Measurements from ENCODE around the gene NPC2. TPM values are rescaled to one million over a fixed set of nuclear protein-coding genes. Genes with fewer than 3 reads are reported as not detected.

NPC2 gene
- total and polyA plus RNA-seq, 11 donors = 69.4 to 374 (median 135) TPM

DNA sequence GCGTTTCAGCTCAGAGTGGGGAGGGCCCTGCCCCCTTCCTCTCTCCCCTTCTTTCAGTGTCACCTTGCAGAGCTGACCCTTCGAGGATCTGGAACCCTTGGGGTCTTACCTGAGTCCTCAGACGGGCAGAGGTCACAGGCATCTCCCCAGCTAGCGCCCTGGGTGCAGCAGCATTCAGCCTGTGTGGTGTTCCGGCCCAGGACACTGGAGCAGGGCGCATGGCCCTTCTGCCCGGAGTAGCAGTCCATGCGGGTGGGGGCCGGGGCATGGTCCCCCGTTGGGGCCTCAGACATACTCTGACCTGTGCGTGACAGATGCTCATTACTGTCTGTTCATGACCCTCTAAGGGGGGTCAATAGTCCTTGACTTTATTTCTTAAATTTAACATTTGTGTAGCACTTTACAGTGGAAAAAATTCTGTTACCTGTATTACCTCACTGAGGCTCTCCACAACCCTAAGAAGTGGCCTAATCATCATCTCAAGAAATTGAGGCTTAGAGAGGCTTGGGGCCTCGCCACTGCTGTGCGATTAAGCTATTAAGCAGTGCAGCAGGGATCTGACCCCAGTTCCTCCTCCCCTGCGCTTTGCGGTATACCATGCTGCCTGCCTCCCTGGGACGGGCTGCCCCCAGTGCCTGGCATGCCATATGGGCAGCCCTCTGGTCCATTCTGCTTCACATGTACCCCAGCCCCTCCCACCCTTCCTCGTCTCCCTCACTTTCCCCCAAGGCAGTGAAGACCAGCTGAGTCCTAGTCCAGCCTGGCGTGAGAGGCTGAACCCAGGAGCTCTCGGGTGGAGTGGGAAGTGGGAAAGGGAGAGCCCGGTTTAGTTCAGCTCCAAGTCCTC, 12.0 kb upstream of the NPC2 start:
- WGBS, 4 donors = 84 to 94% (median 92%) methylated on average over 20 of the region's 20 CpGs
- DNase-seq (peak in 1 of 5 donors; percentile 43), ATAC-seq (no peak)
- Histone ChIP-seq H3K9me3 (no peaks in the 10 kb centered on the region), H3K27ac (no peak overlapping the region), H3K27me3 (no peaks in the 10 kb centered on the region), H3K4me1 (peaks cover 0 to 8% (median 0%) of the 10 kb centered on the region in 12 donors), H3K36me3 (peaks cover 0 to 84% (median 11%) of the 10 kb centered on the region in 9 donors), H3K4me3 (no peak overlapping the region)
- TF ChIP-seq, protein P1, sequence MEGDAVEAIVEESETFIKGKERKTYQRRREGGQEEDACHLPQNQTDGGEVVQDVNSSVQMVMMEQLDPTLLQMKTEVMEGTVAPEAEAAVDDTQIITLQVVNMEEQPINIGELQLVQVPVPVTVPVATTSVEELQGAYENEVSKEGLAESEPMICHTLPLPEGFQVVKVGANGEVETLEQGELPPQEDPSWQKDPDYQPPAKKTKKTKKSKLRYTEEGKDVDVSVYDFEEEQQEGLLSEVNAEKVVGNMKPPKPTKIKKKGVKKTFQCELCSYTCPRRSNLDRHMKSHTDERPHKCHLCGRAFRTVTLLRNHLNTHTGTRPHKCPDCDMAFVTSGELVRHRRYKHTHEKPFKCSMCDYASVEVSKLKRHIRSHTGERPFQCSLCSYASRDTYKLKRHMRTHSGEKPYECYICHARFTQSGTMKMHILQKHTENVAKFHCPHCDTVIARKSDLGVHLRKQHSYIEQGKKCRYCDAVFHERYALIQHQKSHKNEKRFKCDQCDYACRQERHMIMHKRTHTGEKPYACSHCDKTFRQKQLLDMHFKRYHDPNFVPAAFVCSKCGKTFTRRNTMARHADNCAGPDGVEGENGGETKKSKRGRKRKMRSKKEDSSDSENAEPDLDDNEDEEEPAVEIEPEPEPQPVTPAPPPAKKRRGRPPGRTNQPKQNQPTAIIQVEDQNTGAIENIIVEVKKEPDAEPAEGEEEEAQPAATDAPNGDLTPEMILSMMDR (IDR thresholded peaks at IDR 0.05) = no peak
- no peak for TF ChIP-seq POLR2A (IDR thresholded peaks at IDR 0.05)
- intact Hi-C loops (cut with DNase I) = loop anchor here in 7 of 10 donors (5.0 to 10.0 kb wide), 3 partner anchors 97 to 300 kb away; partner anchors contain the start of gene LTBP2 (in 6 of the 7)

DNA sequence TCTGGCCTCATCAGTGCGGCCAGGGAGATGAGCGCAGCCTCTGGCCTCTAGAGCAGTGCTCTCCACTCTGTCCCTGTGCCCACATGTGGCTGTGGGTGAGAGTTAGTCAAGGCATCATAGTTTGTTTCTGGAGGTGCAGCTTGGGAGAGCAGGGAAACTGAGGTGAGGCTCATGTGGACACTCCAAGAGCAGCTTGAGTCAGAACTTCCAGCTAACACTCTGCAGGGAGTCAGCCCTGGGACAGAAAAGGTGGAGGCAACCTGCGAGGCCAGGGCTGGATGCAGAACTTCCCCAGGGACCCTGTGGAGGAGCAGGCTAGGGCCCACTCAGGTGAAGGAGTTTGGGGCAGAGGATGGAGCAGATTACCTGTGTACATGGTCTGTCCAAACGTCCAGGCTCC, 11.3 kb upstream of the NPC2 start:
- H3K9me3 ChIP-seq = no peaks in the 10 kb centered on the region
- ATAC-seq = no peak
- TF ChIP-seq, protein P1 (IDR thresholded peaks at IDR 0.05) = no peak
- 83 to 93% (median 88%) methylated on average over 3 to 4 of the region's 4 CpGs for WGBS, 4 donors
- peaks cover 0 to 8% (median 0%) of the 10 kb centered on the region in 12 donors for H3K4me1 ChIP-seq
- intact Hi-C loops (cut with DNase I) = loop anchor here in 7 of 10 donors (5.0 to 10.0 kb wide), 3 partner anchors 98 to 300 kb away; partner anchors contain the start of gene LTBP2 (in 6 of the 7)
- no peak for DNase-seq
- no peak overlapping the region for H3K27ac ChIP-seq
- no peak overlapping the region for H3K4me3 ChIP-seq
- peaks cover 0 to 88% (median 14%) of the 10 kb centered on the region in 9 donors for H3K36me3 ChIP-seq
- no peaks in the 10 kb centered on the region for H3K27me3 ChIP-seq

DNA sequence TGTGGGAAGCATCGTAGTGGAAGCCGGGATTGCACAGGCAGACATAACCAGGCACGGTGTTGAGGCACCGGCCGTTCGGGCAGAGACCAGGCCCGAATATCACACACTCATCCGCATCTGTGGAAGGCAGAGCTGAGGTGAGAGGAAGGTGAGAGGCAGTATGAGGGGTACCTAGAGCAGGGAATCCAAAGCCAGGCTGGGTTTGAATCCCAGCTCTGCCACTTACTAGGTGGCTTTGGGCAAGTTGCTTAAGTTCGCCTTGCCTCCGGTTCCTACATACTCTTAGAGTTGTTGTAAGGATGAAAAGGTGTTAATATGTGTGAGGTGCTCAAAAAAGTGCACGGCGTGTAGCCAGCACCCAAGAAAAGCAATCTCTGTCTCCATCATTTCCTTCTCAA, 10.8 kb upstream of the NPC2 start:
- ATAC-seq (no peak), DNase-seq (no peak)
- intact Hi-C loops (cut with DNase I) = loop anchor here in 7 of 10 donors (5.0 to 10.0 kb wide), 3 partner anchors 98 to 301 kb away; partner anchors contain the start of gene LTBP2 (in 6 of the 7)
- peaks cover 0 to 8% (median 0%) of the 10 kb centered on the region in 12 donors for H3K4me1 ChIP-seq
- H3K4me3 ChIP-seq = no peak overlapping the region
- H3K27ac ChIP-seq = no peak overlapping the region
- H3K27me3 ChIP-seq = no peaks in the 10 kb centered on the region
- peaks cover 0 to 83% (median 18%) of the 10 kb centered on the region in 9 donors for H3K36me3 ChIP-seq
- no peak for TF ChIP-seq POLR2A (IDR thresholded peaks at IDR 0.05)
- TF ChIP-seq, protein P1 (IDR thresholded peaks at IDR 0.05) = no peak
- 93 to 97% (median 95%) methylated on average over 12 of the region's 12 CpGs for WGBS, 4 donors
- no peaks in the 10 kb centered on the region for H3K9me3 ChIP-seq

DNA sequence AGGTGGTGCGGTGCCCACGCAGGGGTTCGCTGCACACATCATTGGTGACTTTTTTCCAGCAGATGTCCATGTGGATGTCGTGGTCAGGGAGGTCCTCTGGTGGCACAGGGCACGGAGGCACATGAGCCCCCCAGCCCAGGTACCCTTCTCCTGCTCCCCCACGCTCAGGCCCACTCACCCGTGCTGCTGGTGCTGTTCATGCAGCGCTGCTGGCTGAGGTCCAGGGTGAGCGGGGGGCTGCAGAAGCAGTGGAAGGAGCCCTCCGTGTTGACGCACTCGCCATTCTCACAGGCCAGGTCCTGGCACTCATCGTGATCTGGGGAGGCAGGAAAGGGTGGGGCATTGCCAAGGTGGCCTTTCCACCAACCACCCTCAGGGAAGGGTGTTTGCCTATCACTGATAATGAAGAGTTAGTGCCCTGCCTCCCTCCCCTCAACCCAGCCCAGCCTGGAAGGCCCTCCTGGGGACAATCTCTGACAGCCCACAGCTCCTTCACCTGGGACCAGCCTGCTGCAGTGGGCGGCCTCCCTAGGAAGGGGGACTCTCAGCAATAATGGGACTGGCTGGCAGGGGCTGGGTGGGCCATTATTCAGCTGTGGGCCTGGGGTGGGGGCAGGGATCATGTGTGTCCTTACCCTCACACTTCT, 10.3 kb upstream of the NPC2 start:
- intact Hi-C loops (cut with DNase I) = loop anchor here in 7 of 10 donors (5.0 to 10.0 kb wide), 3 partner anchors 99 to 301 kb away; partner anchors contain the start of gene LTBP2 (in 6 of the 7)
- Histone ChIP-seq H3K9me3 (no peaks in the 10 kb centered on the region), H3K36me3 (peaks cover 0 to 79% (median 24%) of the 10 kb centered on the region in 9 donors), H3K27ac (no peak overlapping the region), H3K4me3 (no peak overlapping the region), H3K27me3 (no peaks in the 10 kb centered on the region), H3K4me1 (peaks cover 0 to 8% (median 0%) of the 10 kb centered on the region in 12 donors)
- WGBS, 4 donors = 85 to 89% (median 87%) methylated on average over 8 to 14 of the region's 14 CpGs
- ATAC-seq (no peak), DNase-seq (peak in 1 of 5 donors; percentile 56)
- no peak for TF ChIP-seq POLR2A (IDR thresholded peaks at IDR 0.05)
- TF ChIP-seq, protein P1 (IDR thresholded peaks at IDR 0.05) = no peak
